T-cell (primary cell): ENCODE data around the gene ALOX12. TPM values are rescaled to one million over a fixed set of nuclear protein-coding genes. Genes with fewer than 3 reads are reported as not detected.

ENCODE experiments used
- ATAC-seq, 4 experiments: fragments of 200-7000 bp in 3 of 4; fragments of 150-1000 bp in 1 of 4; cut with Tn5 transposase; replicated peaks in 1 of 4; 1 replicate in 3 of 4; 2 replicates in 1 of 4; pipeline ENCODE4 v1.10.0; 2021; ENCODE audit warnings: moderate library complexity in 3 of 4, mild to moderate bottlenecking in 2 of 4, moderate number of reproducible peaks in 1 of 4
- CTCF ChIA-PET, 2 donors: fragments of 300-600 bp; sonication (Branson Sonifier 250); formaldehyde crosslinking; loops; one replicate each; lab custom pipeline; 2022; ENCODE audit warnings: antibody characterized with exemption in 2 of 2; lab: Charles Lee
- POLR2A ChIA-PET, 2 donors: fragments of 300-600 bp; sonication (Branson Sonifier 250); formaldehyde crosslinking; loops; one replicate each; lab custom pipeline; 2022; ENCODE audit warnings: antibody characterized with exemption in 2 of 2; lab: Charles Lee
- DNase-seq, 35 experiments: peaks; one replicate each; pipeline versions ENCODE4 v3.0.0 to v3.0.0-alpha.2; 2013 to 2023
- H3K27ac ChIP-seq: one replicate; pipeline ENCODE4 v1.5.1; 2013; ENCODE audit warnings: low read length
- H3K27me3 ChIP-seq, 2 experiments: replicated peaks in 1 of 2; 1 replicate in 1 of 2; 2 replicates in 1 of 2; pipeline versions ENCODE4 v1.6.1 to v1.7.0; 2013; ENCODE audit warnings: low read length in 1 of 2, mixed read lengths in 1 of 2; ENCODE audit not compliant: control insufficient read depth in 2 of 2, insufficient read depth in 2 of 2; ENCODE audit errors: extremely low read depth in 1 of 2
- H3K36me3 ChIP-seq, 2 donors: 1 replicate in 1 of 2; 2 replicates in 1 of 2; pipeline versions ENCODE4 v1.6.1 to v1.7.0; 2013; ENCODE audit warnings: low read length in 1 of 2; ENCODE audit not compliant: control insufficient read depth in 2 of 2, insufficient read depth in 1 of 2; ENCODE audit errors: extremely low read depth in 1 of 2
- H3K4me1 ChIP-seq, 2 experiments: 1 replicate in 1 of 2; 2 replicates in 1 of 2; pipeline versions ENCODE4 v1.6.1 to v1.7.0; 2013; ENCODE audit warnings: low read length in 2 of 2, mixed read lengths in 1 of 2; ENCODE audit not compliant: insufficient read depth in 2 of 2, control insufficient read depth in 1 of 2; ENCODE audit errors: extremely low read depth in 1 of 2
- H3K4me3 ChIP-seq, 2 donors: 1 replicate in 1 of 2; 2 replicates in 1 of 2; pipeline versions ENCODE4 v1.5.1 to v1.7.0; 2013; ENCODE audit warnings: mild to moderate bottlenecking in 2 of 2, low read length in 1 of 2, moderate library complexity in 1 of 2; ENCODE audit not compliant: control insufficient read depth in 1 of 2; ENCODE audit errors: extremely low read depth in 1 of 2
- H3K9me3 ChIP-seq: 2 replicates; pipeline ENCODE4 v1.7.0; 2013
- H3K27ac Mint-ChIP-seq, 2 donors: one replicate each; pipeline ENCODE4 v1.8.0; 2020 to 2021; ENCODE audit warnings: mild to moderate bottlenecking in 2 of 2, mixed read lengths in 2 of 2
- H3K27me3 Mint-ChIP-seq, 2 donors: one replicate each; pipeline ENCODE4 v1.8.0; 2021 to 2022; ENCODE audit warnings: mixed read lengths in 2 of 2
- H3K36me3 Mint-ChIP-seq: one replicate; pipeline ENCODE4 v1.8.0; 2021; ENCODE audit warnings: mixed read lengths
- H3K4me1 Mint-ChIP-seq, 3 donors: one replicate each; pipeline ENCODE4 v1.8.0; 2020 to 2022; ENCODE audit warnings: mixed read lengths in 3 of 3, mild to moderate bottlenecking in 1 of 3
- H3K4me3 Mint-ChIP-seq, 3 donors: one replicate each; pipeline ENCODE4 v1.8.0; 2020 to 2022; ENCODE audit warnings: mild to moderate bottlenecking in 3 of 3, mixed read lengths in 3 of 3, moderate library complexity in 3 of 3
- H3K9me3 Mint-ChIP-seq, 3 donors: one replicate each; pipeline ENCODE4 v1.8.0; 2020 to 2022; ENCODE audit warnings: mixed read lengths in 3 of 3
- WGBS: methylation state at CpG from one replicate; pipeline ENCODE4 v1.1.5; 2013; ENCODE audit warnings: missing lambda C conversion rate; ENCODE audit not compliant: insufficient coverage; 5-methylcytosine and 5-hydroxymethylcytosine counted together
- total RNA-seq, 35 experiments: library from RNA in 6 of 35; stranded (reverse) in 6 of 35; fragments of 120-200 nt in 1 of 35; gene quantifications; one replicate each; pipeline versions ENCODE4 v1.2.1 to v1.2.4 and lab custom pipeline; 2013 to 2026

ALOX12 gene
- total RNA-seq, 5 donors from 2014 or later (not counting 1 experiment from before 2014, with no cell fraction given): 0.12 to 0.78 (median 0.13) TPM; not detected in 2

DNA sequence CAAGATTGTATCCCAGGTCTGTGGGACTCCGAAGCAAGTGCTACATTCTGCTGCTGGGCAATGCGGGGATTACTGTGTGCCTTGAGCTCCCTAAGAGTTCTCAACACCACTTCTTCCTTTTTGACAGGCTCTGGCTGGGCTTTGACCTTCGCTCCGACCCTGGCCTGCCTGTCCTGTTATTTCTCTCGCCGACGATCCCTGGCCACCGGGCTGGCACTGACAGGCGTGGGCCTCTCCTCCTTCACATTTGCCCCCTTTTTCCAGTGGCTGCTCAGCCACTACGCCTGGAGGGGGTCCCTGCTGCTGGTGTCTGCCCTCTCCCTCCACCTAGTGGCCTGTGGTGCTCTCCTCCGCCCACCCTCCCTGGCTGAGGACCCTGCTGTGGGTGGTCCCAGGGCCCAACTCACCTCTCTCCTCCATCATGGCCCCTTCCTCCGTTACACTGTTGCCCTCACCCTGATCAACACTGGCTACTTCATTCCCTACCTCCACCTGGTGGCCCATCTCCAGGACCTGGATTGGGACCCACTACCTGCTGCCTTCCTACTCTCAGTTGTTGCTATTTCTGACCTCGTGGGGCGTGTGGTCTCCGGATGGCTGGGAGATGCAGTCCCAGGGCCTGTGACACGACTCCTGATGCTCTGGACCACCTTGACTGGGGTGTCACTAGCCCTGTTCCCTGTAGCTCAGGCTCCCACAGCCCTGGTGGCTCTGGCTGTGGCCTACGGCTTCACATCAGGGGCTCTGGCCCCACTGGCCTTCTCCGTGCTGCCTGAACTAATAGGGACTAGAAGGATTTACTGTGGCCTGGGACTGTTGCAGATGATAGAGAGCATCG lies 42.4 kb downstream of the ALOX12 start:
- WGBS: 89% methylated on average over 18 of the region's 19 CpGs
- Histone ChIP-seq H3K9me3 (no peaks in the 10 kb centered on the region), H3K27ac (no peak overlapping the region), H3K4me1 (peaks cover 31 to 71% of the 10 kb centered on the region in 2 experiments), H3K36me3 (no peaks in the 10 kb centered on the region), H3K27me3 (peaks cover 0 to 7% of the 10 kb centered on the region in 2 experiments), H3K4me3 (no peak overlapping the region)
- ATAC-seq (no peak), DNase-seq (no peak)
- POLR2A ChIA-PET: no interaction called here
- peak overlapping the region in 2 of 3 donors; percentile 31 to 39 for H3K4me3 Mint-ChIP-seq
- H3K36me3 Mint-ChIP-seq: no peaks in the 10 kb centered on the region
- H3K27me3 Mint-ChIP-seq: no peaks in the 10 kb centered on the region
- peak overlapping the region; percentile 61 to 79 for H3K27ac Mint-ChIP-seq
- H3K9me3 Mint-ChIP-seq: no peaks in the 10 kb centered on the region
- CTCF ChIA-PET: interaction anchor here (0.6 to 1.5 kb wide), 2 partner anchors 8 to 207 kb away, joined by 4 to 13 read pairs; no protein-coding TSS in a partner anchor
- H3K4me1 Mint-ChIP-seq: peaks cover 52 to 64% (median 56%) of the 10 kb centered on the region in 3 donors

DNA sequence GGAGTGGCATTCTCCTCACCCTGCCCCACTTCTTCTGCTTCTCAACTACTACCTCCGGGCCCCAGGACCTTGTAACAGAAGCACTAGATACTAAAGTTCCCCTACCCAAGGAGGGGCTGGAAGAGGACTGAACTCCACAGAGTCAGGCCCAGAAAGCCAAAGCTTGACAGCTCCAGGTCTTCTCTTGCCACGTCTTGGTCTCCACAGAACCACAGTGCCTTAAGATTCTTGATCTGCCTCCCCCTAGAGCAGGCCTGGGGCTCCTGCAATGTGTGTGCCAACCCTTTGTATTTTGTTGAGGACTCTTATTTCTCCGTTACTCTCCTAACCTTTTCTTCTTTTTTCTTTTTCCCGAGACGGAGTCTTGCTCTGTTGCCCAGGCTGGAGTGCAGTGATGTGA lies 44.0 kb downstream of the ALOX12 start:
- peaks cover 42 to 54% (median 48%) of the 10 kb centered on the region in 3 donors for H3K4me1 Mint-ChIP-seq
- no peak overlapping the region for H3K27ac ChIP-seq
- H3K36me3 Mint-ChIP-seq: no peaks in the 10 kb centered on the region
- no peaks in the 10 kb centered on the region for H3K9me3 Mint-ChIP-seq
- DNase-seq (peak in 1 of 35 experiments; percentile 40), ATAC-seq (no peak)
- peaks cover 0 to 19% of the 10 kb centered on the region in 2 experiments for H3K27me3 ChIP-seq
- POLR2A ChIA-PET: no interaction called here
- H3K27me3 Mint-ChIP-seq: no peaks in the 10 kb centered on the region
- WGBS: 67% methylated on average over 1 of the region's 5 CpGs
- H3K4me3 Mint-ChIP-seq: peak overlapping the region in 1 of 3 donors; percentile 5
- CTCF ChIA-PET: interaction anchor here in 1 of 2 donors (1.0 kb wide), 1 partner anchor 35 kb away, joined by 3 read pairs; no protein-coding TSS in a partner anchor
- no peaks in the 10 kb centered on the region for H3K9me3 ChIP-seq
- no peak overlapping the region for H3K4me3 ChIP-seq
- H3K36me3 ChIP-seq: no peaks in the 10 kb centered on the region
- H3K27ac Mint-ChIP-seq: peak overlapping the region; percentile 64 to 76
- peaks cover 26 to 67% of the 10 kb centered on the region in 2 experiments for H3K4me1 ChIP-seq

DNA sequence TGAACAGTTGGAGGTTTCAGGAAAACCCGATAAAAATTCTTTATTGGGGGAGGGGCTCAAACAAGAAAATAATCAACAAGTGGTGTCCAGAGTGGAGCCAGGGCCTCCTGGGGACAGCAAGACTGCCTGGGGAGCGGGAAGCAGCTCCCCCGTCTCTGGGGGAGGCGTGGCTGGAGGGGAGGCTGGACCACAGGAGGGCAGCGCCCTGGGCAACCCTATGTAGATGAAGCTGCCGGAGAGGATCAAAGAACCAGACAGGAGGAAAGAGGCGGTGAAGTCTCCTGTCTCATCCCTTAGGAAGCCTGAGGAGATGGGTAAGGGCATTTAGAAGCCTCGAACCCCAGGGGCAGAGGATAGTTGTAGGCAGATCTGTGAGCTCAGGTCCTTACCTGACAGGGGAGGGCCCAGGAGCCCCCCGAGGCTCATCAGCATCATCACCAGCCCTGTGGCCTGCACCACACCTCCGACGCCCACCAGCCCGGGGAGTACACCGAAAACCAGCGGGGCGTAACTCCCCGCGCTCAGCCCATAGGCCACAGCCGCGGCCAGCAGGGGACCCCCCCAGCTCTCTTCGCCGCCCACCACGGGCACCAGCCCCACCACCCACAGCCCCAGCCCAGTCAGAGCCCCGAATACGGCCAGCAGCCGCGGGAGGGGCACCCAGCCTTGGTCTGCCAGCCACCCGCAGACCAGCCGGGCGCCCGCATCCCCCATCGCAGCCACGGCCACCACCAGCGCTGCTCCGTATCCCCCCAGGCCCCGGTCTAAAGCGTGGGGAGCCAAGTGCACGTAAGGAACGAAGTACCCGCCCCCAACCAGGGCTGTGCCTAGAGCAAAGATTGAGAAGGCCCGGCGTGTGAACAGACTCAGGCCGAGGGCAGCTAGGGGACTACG lies 46.0 kb downstream of the ALOX12 start:
- H3K4me3 Mint-ChIP-seq: peak overlapping the region; percentile 65 to 79 (median 74)
- no peaks in the 10 kb centered on the region for H3K9me3 Mint-ChIP-seq
- ChIA-PET CTCF (interaction anchor here in 1 of 2 donors (0.6 to 1.0 kb wide), 2 partner anchors 17 to 240 kb away, joined by 5 read pairs; partner anchors contain the start of gene SLC2A4), POLR2A (no interaction called here)
- H3K27ac Mint-ChIP-seq: peak overlapping the region; percentile 74 to 80
- H3K36me3 ChIP-seq: no peaks in the 10 kb centered on the region
- H3K36me3 Mint-ChIP-seq: no peaks in the 10 kb centered on the region
- peak in 8 of 35 experiments; percentile 19 to 60 (median 36) for DNase-seq
- peak overlapping the region; percentile 5 to 56 for H3K4me3 ChIP-seq
- peaks cover 26 to 61% of the 10 kb centered on the region in 2 experiments for H3K4me1 ChIP-seq
- peak overlapping the region; percentile 76 for H3K27ac ChIP-seq
- peaks cover 38 to 51% (median 42%) of the 10 kb centered on the region in 3 donors for H3K4me1 Mint-ChIP-seq
- WGBS: 21% methylated on average over 40 of the region's 43 CpGs
- peaks cover 0 to 19% of the 10 kb centered on the region in 2 experiments for H3K27me3 ChIP-seq
- peak; percentile 8 to 22 (median 16) for ATAC-seq
- no peaks in the 10 kb centered on the region for H3K9me3 ChIP-seq
- H3K27me3 Mint-ChIP-seq: no peaks in the 10 kb centered on the region

DNA sequence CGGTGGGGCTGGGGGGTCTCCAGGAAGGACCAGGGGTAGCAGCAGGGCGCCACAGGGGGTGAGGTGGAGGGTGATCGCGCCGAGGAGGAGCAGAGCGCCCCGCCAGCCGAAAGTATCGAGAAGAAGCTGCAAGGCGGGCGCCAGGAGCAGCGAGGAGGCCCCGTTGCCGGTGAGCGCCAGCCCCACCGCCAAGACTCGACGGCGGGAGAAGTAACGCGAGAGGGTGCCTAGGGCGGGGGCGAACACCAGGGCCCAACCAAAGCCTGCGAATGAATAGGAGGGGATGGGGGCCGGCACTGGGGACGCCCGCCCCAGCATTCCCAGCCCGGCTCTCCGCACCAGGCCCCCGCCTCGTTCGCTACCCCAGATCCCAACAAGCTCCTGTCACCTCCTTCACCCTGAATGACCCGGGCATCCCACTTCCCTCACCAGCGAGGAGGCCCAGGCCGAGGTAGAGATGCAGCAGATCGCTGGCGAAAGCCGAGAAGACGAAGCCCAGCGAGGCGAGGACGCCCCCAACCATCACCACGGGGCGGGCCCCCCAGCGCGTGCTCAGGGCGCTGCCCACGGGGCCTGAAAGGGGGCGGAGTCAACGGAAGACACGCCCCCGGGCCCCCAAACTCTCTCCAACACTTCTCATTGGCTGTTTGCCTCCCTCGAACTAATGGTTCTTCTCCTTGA lies 46.8 kb downstream of the ALOX12 start:
- Histone ChIP-seq H3K4me3 (peak overlapping the region; percentile 55 to 56), H3K36me3 (no peaks in the 10 kb centered on the region), H3K27ac (peak overlapping the region; percentile 76), H3K4me1 (peaks cover 28 to 63% of the 10 kb centered on the region in 2 experiments), H3K27me3 (peaks cover 0 to 19% of the 10 kb centered on the region in 2 experiments), H3K9me3 (no peaks in the 10 kb centered on the region)
- no peaks in the 10 kb centered on the region for H3K27me3 Mint-ChIP-seq
- peaks cover 46 to 56% (median 46%) of the 10 kb centered on the region in 3 donors for H3K4me1 Mint-ChIP-seq
- H3K36me3 Mint-ChIP-seq: no peaks in the 10 kb centered on the region
- no peaks in the 10 kb centered on the region for H3K9me3 Mint-ChIP-seq
- DNase-seq (peak in 32 of 35 experiments; percentile 13 to 66 (median 47)), ATAC-seq (peak; percentile 31 to 38 (median 32))
- WGBS: 3% methylated on average over 34 of the region's 53 CpGs
- POLR2A ChIA-PET: no interaction called here
- peak overlapping the region; percentile 74 to 80 for H3K27ac Mint-ChIP-seq
- H3K4me3 Mint-ChIP-seq: peak overlapping the region; percentile 65 to 79 (median 74)
- CTCF ChIA-PET: interaction anchor here in 1 of 2 donors (0.6 to 1.0 kb wide), 2 partner anchors 17 to 239 kb away, joined by 5 read pairs; partner anchors contain the start of gene SLC2A4

DNA sequence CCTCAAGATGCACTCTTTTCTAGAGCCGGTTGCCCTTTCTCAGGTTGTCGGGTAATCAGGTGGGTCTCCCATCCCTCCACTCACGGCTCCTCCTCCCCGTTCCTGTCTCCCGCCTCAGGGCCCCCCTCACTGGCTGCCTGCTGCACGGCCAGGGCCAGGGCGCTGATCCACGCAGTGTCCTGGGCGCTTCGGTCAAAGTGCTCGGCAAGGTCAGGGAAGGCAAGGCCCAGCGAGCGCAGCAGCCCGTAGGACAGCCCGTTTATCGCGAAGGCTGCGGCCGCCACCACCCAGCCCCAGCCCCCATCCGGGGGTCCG lies 47.3 kb downstream of the ALOX12 start:
- peaks cover 23 to 59% of the 10 kb centered on the region in 2 experiments for H3K4me1 ChIP-seq
- CTCF ChIA-PET: no interaction called here

More for the DNA sequence above, 47.3 kb downstream of the ALOX12 start:
- Histone ChIP-seq H3K27ac (peak overlapping the region; percentile 76), H3K9me3 (no peaks in the 10 kb centered on the region), H3K27me3 (peaks cover 0 to 19% of the 10 kb centered on the region in 2 experiments), H3K4me3 (peak overlapping the region; percentile 55 to 56), H3K36me3 (no peaks in the 10 kb centered on the region)
- no peaks in the 10 kb centered on the region for H3K36me3 Mint-ChIP-seq
- peaks cover 42 to 56% (median 43%) of the 10 kb centered on the region in 3 donors for H3K4me1 Mint-ChIP-seq
- H3K9me3 Mint-ChIP-seq: no peaks in the 10 kb centered on the region
- no peaks in the 10 kb centered on the region for H3K27me3 Mint-ChIP-seq
- peak overlapping the region in 1 of 2 donors; percentile 80 for H3K27ac Mint-ChIP-seq
- peak in 3 of 4 experiments; percentile 2 to 9 (median 5) for ATAC-seq
- peak overlapping the region; percentile 65 to 79 (median 74) for H3K4me3 Mint-ChIP-seq
- WGBS: 13% methylated on average over 16 of the region's 21 CpGs
- peak in 1 of 35 experiments; percentile 28 for DNase-seq
- POLR2A ChIA-PET: no interaction called here
